Activated naive CD8-positive, alpha-beta T cell treated with anti-CD3 and anti-CD28 coated beads, Interleukin-2, amount 50 U/mL, for 16 hours (primary cell): ENCODE results near the gene IQCF6.
"Not testable (repeated sequence)": the region's sequence is repeated elsewhere in the genome, so short reads cannot be mapped to it uniquely, and the experiment has no call there.

Experiments used
- DNase-seq: peaks from one replicate; pipeline ENCODE4 v3.0.0-alpha.2; 2020; ENCODE audit warnings: low read depth, low spot score

IQCF6 gene

GRCh38 chr3:51773529-51774056 lies 5.4 kb downstream of the IQCF6 start:
- DNase-seq, result no peak

GRCh38 chr3:51759203-51759602 lies 19.8 kb downstream of the IQCF6 start:
- no peak for DNase-seq

GRCh38 chr3:51753763-51754750 lies 25.0 kb downstream of the IQCF6 start:
- DNase-seq, result not testable (repeated sequence)

- DNase-seq, result no peak
Measured at GRCh38 chr3:51751287-51751686, 27.8 kb downstream of the IQCF6 start.

GRCh38 chr3:51750878-51751277 lies 28.2 kb downstream of the IQCF6 start:
- no peak for DNase-seq

- DNase-seq, result no peak
Measured at GRCh38 chr3:51748327-51748726, 30.7 kb downstream of the IQCF6 start.

- DNase-seq, result no peak
Measured at GRCh38 chr3:51747840-51748239, 31.2 kb downstream of the IQCF6 start.

GRCh38 chr3:51742978-51743377 lies 36.1 kb downstream of the IQCF6 start:
- not testable (repeated sequence) for DNase-seq

GRCh38 chr3:51742320-51742719 lies 36.7 kb downstream of the IQCF6 start:
- not testable (repeated sequence) for DNase-seq

- DNase-seq, result no peak
Measured at GRCh38 chr3:51739110-51739509, 39.9 kb downstream of the IQCF6 start.

GRCh38 chr3:51735950-51736349 lies 43.1 kb downstream of the IQCF6 start:
- DNase-seq, result no peak

GRCh38 chr3:51735039-51735438 lies 44.0 kb downstream of the IQCF6 start:
- no peak for DNase-seq

- DNase-seq, result no peak
Measured at GRCh38 chr3:51734572-51734907, 44.5 kb downstream of the IQCF6 start.

- DNase-seq, result no peak
Measured at GRCh38 chr3:51733859-51734571, 45.0 kb downstream of the IQCF6 start.

GRCh38 chr3:51729042-51729633 lies 49.9 kb downstream of the IQCF6 start:
- no peak for DNase-seq
